Ascending aorta (tissue), 2 donors: ENCODE measurements around the gene LSM10. TPM values are rescaled to one million over a fixed set of nuclear protein-coding genes. Genes with fewer than 3 reads are reported as not detected.

Source experiments
- DNase-seq, 2 donors: peaks; one replicate each; pipeline ENCODE4 v3.0.0-alpha.2; 2019; ENCODE audit warnings: low spot score in 2 of 2
- H3K27ac ChIP-seq, 2 donors: fragments of 200-600 bp; sonication (generic); one replicate each; pipeline ENCODE4 v1.5.1; 2016 to 2017; ENCODE audit warnings: mild to moderate bottlenecking in 1 of 2
- H3K27me3 ChIP-seq: fragments of 200-600 bp; sonication (generic); one replicate; pipeline ENCODE4 v1.5.1; 2017
- H3K36me3 ChIP-seq, 2 donors: fragments of 200-600 bp; sonication (generic); one replicate each; pipeline ENCODE4 v1.5.1; 2016
- H3K4me1 ChIP-seq, 2 donors: fragments of 200-600 bp; sonication (generic); one replicate each; pipeline ENCODE4 v1.5.1; 2016 to 2017; ENCODE audit warnings: mild to moderate bottlenecking in 1 of 2
- H3K4me3 ChIP-seq, 2 donors: fragments of 200-600 bp; sonication (generic); one replicate each; pipeline ENCODE4 v1.5.1; 2016 to 2017; ENCODE audit warnings: mild to moderate bottlenecking in 1 of 2
- H3K9me3 ChIP-seq, 2 donors: fragments of 200-600 bp; sonication (generic); one replicate each; pipeline ENCODE4 v1.5.1; 2016
- CTCF ChIP-seq, 3 experiments: fragments of 200-600 bp in 2 of 3; fragments of 450-650 bp in 1 of 3; sonication (generic) in 2 of 3; IDR thresholded peaks; one replicate each; pipeline ENCODE4 v1.5.1; 2016 to 2019; ENCODE audit warnings: antibody characterized with exemption in 3 of 3, mild to moderate bottlenecking in 1 of 3, moderate library complexity in 1 of 3
- intact Hi-C: fragments of 100-400 bp; cut with DNase I; formaldehyde crosslinking; loops from one replicate; pipeline ENCODE4 v1.15.1; 2023
- total RNA-seq: library from RNA; depleted of rRNA; stranded (reverse); fragments of >200 nt; gene quantifications from one replicate; pipeline ENCODE4 v1.1.0, GENCODE V29; 2016

Gene LSM10
- total RNA-seq, 1 donor from 2014 or later: 9.8 TPM

- TF ChIP-seq CTCF (IDR thresholded peaks at IDR 0.05): no peak
- no peaks in the 10 kb centered on the region for H3K9me3 ChIP-seq
- H3K4me3 ChIP-seq: no peak overlapping the region
- no peaks in the 10 kb centered on the region for H3K36me3 ChIP-seq
- H3K27me3 ChIP-seq: no peaks in the 10 kb centered on the region
- intact Hi-C loops: no loop called here
- no peaks in the 10 kb centered on the region for H3K4me1 ChIP-seq
- H3K27ac ChIP-seq: no peak overlapping the region
- no peak for DNase-seq
Observed at GRCh38 chr1:36411674-36412648, 14.3 kb upstream of the LSM10 start.

GRCh38 chr1:36408479-36408878 lies 10.8 kb upstream of the LSM10 start:
- H3K27me3 ChIP-seq: no peaks in the 10 kb centered on the region
- H3K36me3 ChIP-seq: no peaks in the 10 kb centered on the region
- intact Hi-C loops: no loop called here
- H3K4me1 ChIP-seq: no peaks in the 10 kb centered on the region
- no peak overlapping the region for H3K4me3 ChIP-seq
- DNase-seq: no peak
- no peaks in the 10 kb centered on the region for H3K9me3 ChIP-seq
- no peak overlapping the region for H3K27ac ChIP-seq
- no peak for TF ChIP-seq CTCF (IDR thresholded peaks at IDR 0.05)

- H3K27ac ChIP-seq: no peak overlapping the region
- H3K27me3 ChIP-seq: no peaks in the 10 kb centered on the region
- no peaks in the 10 kb centered on the region for H3K9me3 ChIP-seq
- no peak for TF ChIP-seq CTCF (IDR thresholded peaks at IDR 0.05)
- intact Hi-C loops: no loop called here
- no peak overlapping the region for H3K4me3 ChIP-seq
- no peak for DNase-seq
- H3K4me1 ChIP-seq: no peaks in the 10 kb centered on the region
- no peaks in the 10 kb centered on the region for H3K36me3 ChIP-seq
Observed at GRCh38 chr1:36406440-36406839, 8.7 kb upstream of the LSM10 start.

GRCh38 chr1:36402504-36402890 lies 4.8 kb upstream of the LSM10 start:
- H3K36me3 ChIP-seq: no peaks in the 10 kb centered on the region
- H3K27ac ChIP-seq: no peak overlapping the region
- H3K4me3 ChIP-seq: no peak overlapping the region
- H3K27me3 ChIP-seq: no peaks in the 10 kb centered on the region
- no peaks in the 10 kb centered on the region for H3K9me3 ChIP-seq
- no peaks in the 10 kb centered on the region for H3K4me1 ChIP-seq
- no peak for DNase-seq
- no peak for TF ChIP-seq CTCF (IDR thresholded peaks at IDR 0.05)
- intact Hi-C loops: no loop called here

- H3K27me3 ChIP-seq: no peaks in the 10 kb centered on the region
- H3K36me3 ChIP-seq: no peaks in the 10 kb centered on the region
- peak overlapping the region; percentile 56 to 59 for H3K27ac ChIP-seq
- H3K4me3 ChIP-seq: peak overlapping the region in 1 of 2 donors; percentile 34
- TF ChIP-seq CTCF (IDR thresholded peaks at IDR 0.05): no peak
- intact Hi-C loops: no loop called here
- peaks cover 0 to under 1% of the 10 kb centered on the region in 2 donors for H3K4me1 ChIP-seq
- H3K9me3 ChIP-seq: no peaks in the 10 kb centered on the region
- DNase-seq: no peak
Observed at GRCh38 chr1:36401602-36402503, 4.1 kb upstream of the LSM10 start.
